GM20000 (cell line): ENCODE measurements around the gene CDC37.
"Not testable (repeated sequence)": the region's sequence is repeated elsewhere in the genome, so short reads cannot be mapped to it uniquely, and the experiment has no call there.

Experiments
- DNase-seq: peaks from one replicate; pipeline ENCODE4 v3.0.0; 2012; ENCODE audit warnings: low spot score
- TF ChIP-seq, protein P1 (sequence below): IDR thresholded peaks from 2 replicates; pipeline ENCODE4 v1.5.1; 2012; ENCODE audit warnings: mild to moderate bottlenecking, control low read depth; ENCODE audit errors: extremely low read depth, missing control alignments

The CDC37 gene

DNA sequence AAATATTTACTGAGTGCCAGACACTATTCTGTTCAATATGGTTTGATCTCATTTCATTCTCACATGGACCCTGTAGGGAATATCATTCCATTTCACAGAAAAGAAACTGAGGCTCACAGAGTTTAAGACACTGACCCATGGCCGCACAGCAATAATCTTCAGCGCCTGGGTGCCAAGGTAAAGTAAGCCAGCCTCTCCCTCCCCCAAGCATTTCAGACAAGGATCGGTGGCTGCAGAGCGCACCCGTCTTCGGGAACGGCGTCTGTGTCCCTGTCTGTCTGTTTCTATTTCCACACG lies 12.7 kb upstream of the CDC37 start:
- DNase-seq, result no peak
- TF ChIP-seq, protein P1, sequence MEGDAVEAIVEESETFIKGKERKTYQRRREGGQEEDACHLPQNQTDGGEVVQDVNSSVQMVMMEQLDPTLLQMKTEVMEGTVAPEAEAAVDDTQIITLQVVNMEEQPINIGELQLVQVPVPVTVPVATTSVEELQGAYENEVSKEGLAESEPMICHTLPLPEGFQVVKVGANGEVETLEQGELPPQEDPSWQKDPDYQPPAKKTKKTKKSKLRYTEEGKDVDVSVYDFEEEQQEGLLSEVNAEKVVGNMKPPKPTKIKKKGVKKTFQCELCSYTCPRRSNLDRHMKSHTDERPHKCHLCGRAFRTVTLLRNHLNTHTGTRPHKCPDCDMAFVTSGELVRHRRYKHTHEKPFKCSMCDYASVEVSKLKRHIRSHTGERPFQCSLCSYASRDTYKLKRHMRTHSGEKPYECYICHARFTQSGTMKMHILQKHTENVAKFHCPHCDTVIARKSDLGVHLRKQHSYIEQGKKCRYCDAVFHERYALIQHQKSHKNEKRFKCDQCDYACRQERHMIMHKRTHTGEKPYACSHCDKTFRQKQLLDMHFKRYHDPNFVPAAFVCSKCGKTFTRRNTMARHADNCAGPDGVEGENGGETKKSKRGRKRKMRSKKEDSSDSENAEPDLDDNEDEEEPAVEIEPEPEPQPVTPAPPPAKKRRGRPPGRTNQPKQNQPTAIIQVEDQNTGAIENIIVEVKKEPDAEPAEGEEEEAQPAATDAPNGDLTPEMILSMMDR, result no peak

DNA sequence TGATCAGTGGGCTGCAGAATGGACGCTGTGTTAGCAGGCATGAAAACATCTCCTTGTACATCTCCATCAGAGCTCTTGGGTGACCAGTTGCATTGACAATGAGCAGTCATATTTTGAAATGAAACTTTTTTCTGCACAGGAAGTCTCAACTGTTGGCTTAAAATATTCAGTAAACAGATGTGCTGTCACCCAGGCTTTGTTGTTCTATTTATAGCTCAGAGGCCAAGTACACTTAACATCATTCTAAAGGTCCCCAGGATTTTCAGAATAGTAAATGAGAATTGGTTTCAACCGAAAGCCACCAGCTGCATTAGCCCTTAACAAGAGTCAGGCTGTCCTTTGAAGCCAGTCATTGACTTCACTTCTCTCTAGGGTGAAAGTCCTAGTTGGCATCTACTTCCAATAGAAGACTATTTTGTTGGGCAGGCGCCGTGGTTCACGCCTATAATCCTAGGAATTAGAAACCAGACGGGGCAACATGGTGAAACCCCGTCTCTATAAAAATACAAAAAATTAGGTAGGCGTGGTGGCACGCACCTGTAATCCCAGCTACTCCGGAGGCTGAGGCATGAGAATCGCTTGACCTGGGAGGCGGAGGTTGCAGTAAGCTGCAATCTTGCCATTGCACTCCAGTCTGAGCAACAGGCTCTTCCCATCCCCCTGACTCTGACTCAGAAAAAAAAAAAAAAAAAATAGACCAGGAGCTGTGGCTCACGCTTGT lies 9.1 kb upstream of the CDC37 start:
- DNase-seq, result no peak
- TF ChIP-seq, protein P1, result no peak

DNA sequence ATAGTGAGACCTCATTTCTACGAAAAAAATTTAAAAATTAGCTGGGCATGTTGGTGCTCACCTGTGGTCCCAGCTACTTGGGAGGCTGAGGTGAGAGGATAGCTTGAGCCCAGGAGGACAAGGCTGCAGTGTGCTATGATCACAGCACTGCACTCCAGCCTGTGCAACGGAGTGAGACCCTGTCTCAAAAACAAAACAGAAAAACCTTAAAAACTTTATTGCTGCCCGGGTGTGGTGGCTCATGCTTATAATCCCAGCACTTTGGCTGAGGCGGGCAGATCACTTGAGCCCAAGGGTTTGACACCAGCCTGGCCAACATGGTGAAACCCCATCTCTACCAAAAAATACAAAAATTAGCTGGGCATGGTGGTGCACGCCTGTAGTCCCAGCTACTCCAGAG lies 7.9 kb upstream of the CDC37 start:
- not testable (repeated sequence) for DNase-seq

DNA sequence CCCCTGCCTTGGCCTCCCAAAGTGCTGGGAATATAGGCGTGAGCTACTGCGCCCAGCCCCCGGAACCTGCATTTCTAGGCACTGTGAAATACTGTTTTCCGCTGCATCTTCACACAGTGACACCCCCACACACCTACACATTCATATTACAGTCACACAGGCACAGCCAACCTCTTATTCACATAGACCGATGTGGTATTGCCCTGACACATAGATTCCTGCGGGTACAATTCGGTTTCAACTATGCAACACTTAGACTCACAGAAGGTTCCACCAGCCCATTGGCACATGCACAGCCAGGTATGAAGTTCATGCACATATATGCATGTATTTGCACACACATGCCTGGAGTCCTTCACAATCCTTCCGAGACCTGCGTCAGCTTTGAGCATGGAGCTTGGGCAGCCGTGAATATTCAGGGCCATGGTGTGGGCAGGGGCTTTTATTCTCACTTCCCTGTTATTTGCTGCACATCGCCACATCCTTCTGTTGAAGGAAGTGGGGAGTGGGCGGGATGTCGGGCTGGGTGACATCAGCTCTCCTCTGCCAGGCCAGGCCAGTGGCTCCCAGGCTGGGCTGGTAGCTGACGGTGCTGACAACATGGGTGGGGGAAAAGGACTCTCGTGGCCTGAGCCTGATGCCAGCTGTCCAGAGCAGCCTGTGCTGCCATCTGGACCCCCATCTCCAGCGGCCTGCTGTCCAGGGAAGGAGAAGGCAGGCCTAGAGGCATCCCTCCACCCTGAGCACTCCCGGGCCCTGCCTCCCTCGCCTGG lies 5.4 kb upstream of the CDC37 start:
- TF ChIP-seq, protein P1, result no peak
- DNase-seq, result no peak

DNA sequence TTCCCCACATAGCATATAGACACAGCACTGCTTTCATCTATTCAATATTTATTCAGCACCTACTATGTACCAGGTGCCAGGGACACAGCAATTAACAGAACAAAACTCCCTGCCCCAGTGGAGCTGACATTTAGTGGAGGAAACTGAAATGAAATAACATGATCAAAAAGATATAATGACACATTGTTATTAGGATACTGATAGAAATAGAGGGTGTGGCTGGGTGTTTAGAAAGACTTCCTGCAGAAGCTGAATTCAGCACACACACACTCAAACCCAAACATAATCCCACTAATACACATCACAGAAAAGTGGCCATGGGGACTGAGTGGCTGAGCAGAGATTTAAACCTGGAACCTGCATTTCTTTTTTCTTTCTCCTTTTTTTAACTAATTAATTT lies 3.8 kb upstream of the CDC37 start:
- DNase-seq, result no peak
- TF ChIP-seq, protein P1, result no peak

DNA sequence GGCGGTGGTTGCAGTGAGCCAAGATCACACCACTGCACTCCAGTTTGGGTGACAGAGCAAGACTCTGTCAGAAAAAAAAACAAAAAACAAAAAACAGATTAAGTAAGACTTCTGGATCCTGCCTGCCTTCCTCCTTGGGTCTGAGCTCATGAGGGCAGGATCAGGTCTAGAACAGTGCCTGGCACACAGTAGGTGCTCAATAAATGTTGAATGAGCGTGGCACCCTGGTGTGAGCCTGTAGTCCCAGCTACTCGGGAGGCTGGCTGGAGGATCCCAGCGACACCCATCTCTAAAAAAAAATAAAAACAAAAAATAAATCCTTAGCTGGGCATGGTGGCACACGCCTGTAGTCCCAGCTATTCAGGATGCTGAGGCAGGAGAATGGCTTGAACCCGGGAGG lies 2.8 kb upstream of the CDC37 start:
- no peak for DNase-seq
- TF ChIP-seq, protein P1, result no peak

DNA sequence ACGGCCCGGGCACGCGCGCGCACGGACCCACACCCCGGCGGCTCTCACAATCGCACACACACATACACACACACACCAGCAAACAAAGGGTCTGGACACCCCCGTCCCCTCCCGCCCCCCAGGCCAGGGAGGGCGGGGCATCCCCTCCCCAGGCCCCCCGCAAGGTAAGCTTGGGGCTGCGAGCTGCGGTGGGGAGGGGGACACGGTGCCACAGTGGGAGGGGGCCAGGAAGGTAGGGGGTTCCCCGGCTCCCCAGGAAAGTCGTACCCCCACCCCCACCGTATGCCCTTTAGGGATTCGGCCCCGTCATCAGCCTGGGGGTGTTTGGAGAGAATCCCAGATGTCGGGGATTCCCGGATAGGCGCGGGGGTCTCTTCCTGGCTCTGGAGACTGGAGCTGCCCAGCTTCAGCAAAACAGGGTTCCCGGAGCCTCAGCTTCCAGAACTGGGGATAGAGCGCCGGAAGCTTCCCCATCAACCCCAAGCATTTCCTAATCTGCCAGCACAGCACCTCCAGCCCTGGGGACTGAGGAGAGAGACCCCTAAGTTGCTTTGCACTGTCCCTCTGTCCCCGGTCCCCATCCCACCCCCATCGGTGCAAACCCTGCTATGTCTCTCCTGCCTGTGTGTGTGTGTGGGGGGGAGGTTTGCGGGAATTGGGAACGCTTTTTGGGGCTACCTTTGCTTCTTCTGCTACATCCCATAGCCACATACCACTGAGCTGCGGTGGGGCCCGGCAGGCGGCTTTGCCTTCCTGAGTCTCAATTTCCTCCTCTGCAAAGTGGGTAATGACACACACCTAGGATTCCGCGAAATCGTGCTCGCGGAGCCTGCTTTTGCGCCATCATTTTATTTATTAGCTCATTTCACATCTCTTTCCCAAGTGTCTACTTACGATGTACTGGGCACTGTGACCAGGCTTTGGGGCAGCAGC lies 1.8 kb upstream of the CDC37 start:
- DNase-seq, result peak; percentile 29
- TF ChIP-seq, protein P1, result no peak
